Ectodermal cell (in vitro differentiated cells): ENCODE measurements around the gene CYTH3.

Experiments
- H3K27ac ChIP-seq: 2 replicates; pipeline ENCODE4 v1.7.0; 2013; ENCODE audit warnings: mild to moderate bottlenecking, low read depth, low read length; ENCODE audit not compliant: insufficient read depth, poor library complexity, severe bottlenecking
- H3K27me3 ChIP-seq: 2 replicates; pipeline ENCODE4 v1.7.0; 2013; ENCODE audit warnings: mild to moderate bottlenecking, low read length; ENCODE audit not compliant: insufficient read depth, control insufficient read depth, poor library complexity, severe bottlenecking
- H3K36me3 ChIP-seq: one replicate; pipeline ENCODE4 v1.7.0; 2013; ENCODE audit warnings: low read length; ENCODE audit not compliant: control insufficient read depth, insufficient read depth
- H3K4me1 ChIP-seq: one replicate; pipeline ENCODE4 v1.7.0; 2013; ENCODE audit warnings: low read length; ENCODE audit not compliant: control insufficient read depth, insufficient read depth
- H3K4me3 ChIP-seq: 2 replicates; pipeline ENCODE4 v1.7.0; 2013; ENCODE audit warnings: low read depth, low read length, control low read depth; ENCODE audit not compliant: insufficient read depth
- H3K9me3 ChIP-seq: 2 replicates; pipeline ENCODE4 v1.7.0; 2013; ENCODE audit warnings: mild to moderate bottlenecking, low read length, moderate library complexity; ENCODE audit not compliant: control insufficient read depth
- WGBS, 2 experiments: methylation state at CpG; one replicate each; pipeline ENCODE4 v1.1.7; 2013; ENCODE audit warnings: missing lambda C conversion rate in 2 of 2; 5-methylcytosine and 5-hydroxymethylcytosine counted together

CYTH3 gene

GRCh38 chr7:6167587-6168476 lies 104.6 kb downstream of the CYTH3 start:
- no peak overlapping the region for H3K27ac ChIP-seq
- no peak overlapping the region for H3K4me3 ChIP-seq
- H3K36me3 ChIP-seq, result no peaks in the 10 kb centered on the region
- H3K9me3 ChIP-seq, result no peaks in the 10 kb centered on the region
- H3K4me1 ChIP-seq, result peaks cover 17% of the 10 kb centered on the region
- H3K27me3 ChIP-seq, result no peaks in the 10 kb centered on the region
- WGBS, 2 experiments, result 91 to 93% methylated on average over 22 of the region's 22 CpGs

GRCh38 chr7:6167004-6167551 lies 105.3 kb downstream of the CYTH3 start:
- Histone ChIP-seq H3K27ac (no peak overlapping the region), H3K27me3 (no peaks in the 10 kb centered on the region), H3K9me3 (no peaks in the 10 kb centered on the region), H3K36me3 (no peaks in the 10 kb centered on the region), H3K4me1 (peaks cover 12% of the 10 kb centered on the region), H3K4me3 (no peak overlapping the region)
- WGBS, 2 experiments, result 91 to 93% methylated on average over 13 of the region's 13 CpGs

DNA sequence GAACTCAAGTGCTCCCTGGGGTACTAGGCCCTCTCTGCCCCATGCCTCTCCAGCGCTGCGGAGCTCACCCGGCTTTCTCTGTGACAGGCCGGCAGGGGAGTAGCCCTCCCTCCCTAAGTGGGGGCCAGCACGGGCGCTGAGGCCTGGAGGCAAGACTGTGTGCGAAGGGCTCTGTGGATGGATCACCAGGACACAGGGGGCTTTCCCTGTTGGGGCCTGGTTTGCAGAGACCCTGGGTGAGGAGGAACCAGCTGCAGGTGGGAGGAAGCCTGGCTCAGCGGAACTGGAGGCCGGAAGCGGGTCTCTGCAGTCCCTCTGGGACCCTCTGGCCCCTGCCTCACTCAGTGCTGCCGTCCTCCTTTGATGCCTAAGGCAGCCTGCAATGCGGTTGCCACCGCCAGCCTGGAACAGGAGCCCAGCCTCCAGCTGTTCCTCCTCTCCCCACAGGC lies 106.0 kb downstream of the CYTH3 start:
- H3K36me3 ChIP-seq, result no peaks in the 10 kb centered on the region
- H3K27ac ChIP-seq, result no peak overlapping the region
- no peaks in the 10 kb centered on the region for H3K27me3 ChIP-seq
- no peaks in the 10 kb centered on the region for H3K9me3 ChIP-seq
- 84 to 87% methylated on average over 13 of the region's 13 CpGs for whole genome bisulfite sequencing, 2 experiments
- H3K4me1 ChIP-seq, result peaks cover 6% of the 10 kb centered on the region
- no peak overlapping the region for H3K4me3 ChIP-seq

- H3K9me3 ChIP-seq, result no peaks in the 10 kb centered on the region
- 93 to 95% methylated on average over 36 of the region's 36 CpGs for WGBS, 2 experiments
- no peaks in the 10 kb centered on the region for H3K27me3 ChIP-seq
- H3K36me3 ChIP-seq, result no peaks in the 10 kb centered on the region
- no peak overlapping the region for H3K4me3 ChIP-seq
- peaks cover 5% of the 10 kb centered on the region for H3K4me1 ChIP-seq
- H3K27ac ChIP-seq, result no peak overlapping the region
Measured at GRCh38 chr7:6165521-6166320, 106.7 kb downstream of the CYTH3 start.

DNA sequence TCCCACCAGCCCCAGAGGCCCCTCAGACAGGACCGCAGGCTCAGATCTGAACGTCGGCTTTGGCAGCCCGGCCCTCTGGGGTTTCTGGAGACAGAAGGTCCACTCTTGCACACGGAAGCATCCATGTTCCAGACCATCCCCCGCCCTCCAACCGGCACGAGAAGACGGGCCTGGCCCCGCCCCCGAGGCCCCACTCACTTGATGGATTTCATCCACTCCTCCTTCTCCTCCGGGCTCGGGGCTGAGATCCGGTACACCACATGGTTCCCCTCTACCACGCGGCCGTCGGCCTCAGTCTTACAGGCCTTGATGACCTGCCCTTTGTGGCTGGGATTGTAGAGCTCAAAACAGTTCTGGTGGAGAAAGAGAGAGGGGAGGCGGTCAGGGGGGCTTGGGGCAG lies 107.3 kb downstream of the CYTH3 start:
- Histone ChIP-seq H3K27ac (no peak overlapping the region), H3K4me1 (peaks cover 5% of the 10 kb centered on the region), H3K27me3 (no peaks in the 10 kb centered on the region), H3K9me3 (no peaks in the 10 kb centered on the region), H3K4me3 (no peak overlapping the region), H3K36me3 (no peaks in the 10 kb centered on the region)
- WGBS, 2 experiments, result 86 to 87% methylated on average over 19 of the region's 19 CpGs

- no peaks in the 10 kb centered on the region for H3K27me3 ChIP-seq
- no peak overlapping the region for H3K27ac ChIP-seq
- peaks cover 5% of the 10 kb centered on the region for H3K4me1 ChIP-seq
- H3K9me3 ChIP-seq, result no peaks in the 10 kb centered on the region
- H3K4me3 ChIP-seq, result no peak overlapping the region
- no peaks in the 10 kb centered on the region for H3K36me3 ChIP-seq
- 90 to 91% methylated on average over 28 of the region's 28 CpGs for WGBS, 2 experiments
Measured at GRCh38 chr7:6164491-6164890, 107.9 kb downstream of the CYTH3 start.

- Histone ChIP-seq H3K9me3 (no peaks in the 10 kb centered on the region), H3K27me3 (no peaks in the 10 kb centered on the region), H3K27ac (no peak overlapping the region), H3K36me3 (peaks cover 1% of the 10 kb centered on the region), H3K4me3 (no peak overlapping the region), H3K4me1 (peaks cover 5% of the 10 kb centered on the region)
- WGBS, 2 experiments, result 95% methylated on average over 7 of the region's 7 CpGs
Measured at GRCh38 chr7:6164010-6164409, 108.4 kb downstream of the CYTH3 start.

DNA sequence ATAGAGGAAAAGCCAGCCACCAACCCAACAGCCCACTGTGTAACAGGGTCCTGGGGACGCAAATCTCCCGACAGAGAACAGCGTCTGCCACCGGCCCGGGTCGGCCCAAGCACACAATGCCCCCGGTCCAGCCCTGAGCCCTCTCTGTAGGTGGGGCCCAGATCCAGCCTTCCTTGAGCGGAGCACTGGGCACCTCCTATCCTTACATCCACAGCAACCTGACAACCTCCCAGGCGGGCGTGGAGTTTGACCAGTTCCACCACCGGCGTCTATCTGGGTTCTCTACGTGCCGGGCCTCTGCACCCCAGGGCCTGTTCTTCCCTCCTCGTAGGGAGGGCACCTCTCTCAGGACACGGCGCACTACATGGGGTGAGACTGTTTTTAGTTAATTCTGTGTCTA lies 109.0 kb downstream of the CYTH3 start:
- Histone ChIP-seq H3K4me1 (peaks cover 5% of the 10 kb centered on the region), H3K9me3 (no peaks in the 10 kb centered on the region), H3K36me3 (peaks cover 4% of the 10 kb centered on the region), H3K4me3 (no peak overlapping the region), H3K27me3 (no peaks in the 10 kb centered on the region), H3K27ac (no peak overlapping the region)
- WGBS, 2 experiments, result 96 to 97% methylated on average over 17 of the region's 17 CpGs

- H3K36me3 ChIP-seq, result peaks cover 6% of the 10 kb centered on the region
- peaks cover 5% of the 10 kb centered on the region for H3K4me1 ChIP-seq
- no peaks in the 10 kb centered on the region for H3K9me3 ChIP-seq
- H3K4me3 ChIP-seq, result no peak overlapping the region
- no peaks in the 10 kb centered on the region for H3K27me3 ChIP-seq
- 94 to 96% methylated on average over 18 of the region's 18 CpGs for WGBS, 2 experiments
- no peak overlapping the region for H3K27ac ChIP-seq
Measured at GRCh38 chr7:6162650-6163366, 109.6 kb downstream of the CYTH3 start.

- peaks cover 11% of the 10 kb centered on the region for H3K36me3 ChIP-seq
- H3K27ac ChIP-seq, result no peak overlapping the region
- no peaks in the 10 kb centered on the region for H3K9me3 ChIP-seq
- no peak overlapping the region for H3K4me3 ChIP-seq
- no peaks in the 10 kb centered on the region for H3K27me3 ChIP-seq
- H3K4me1 ChIP-seq, result peaks cover 5% of the 10 kb centered on the region
- WGBS, 2 experiments, result 94 to 95% methylated on average over 8 of the region's 8 CpGs
Measured at GRCh38 chr7:6162331-6162620, 110.1 kb downstream of the CYTH3 start.
